Peyer's patch (tissue), 4 donors: ENCODE results near the gene EXTL1.

Experiments
- POLR2A ChIP-seq, 2 donors: fragments of 450-650 bp; IDR thresholded peaks; one replicate each; pipeline ENCODE4 v1.5.1; 2017; ENCODE audit warnings: antibody characterized with exemption in 2 of 2, mild to moderate bottlenecking in 2 of 2, moderate library complexity in 2 of 2
- TF ChIP-seq, protein P1 (sequence below), 6 experiments: fragments of 450-650 bp in 4 of 6; fragments of 200-600 bp in 2 of 6; sonication (generic) in 1 of 6; IDR thresholded peaks; one replicate each; pipeline ENCODE4 v1.5.1; 2017 to 2019; ENCODE audit warnings: antibody characterized with exemption in 6 of 6, mild to moderate bottlenecking in 3 of 6, moderate library complexity in 1 of 6

DNA sequence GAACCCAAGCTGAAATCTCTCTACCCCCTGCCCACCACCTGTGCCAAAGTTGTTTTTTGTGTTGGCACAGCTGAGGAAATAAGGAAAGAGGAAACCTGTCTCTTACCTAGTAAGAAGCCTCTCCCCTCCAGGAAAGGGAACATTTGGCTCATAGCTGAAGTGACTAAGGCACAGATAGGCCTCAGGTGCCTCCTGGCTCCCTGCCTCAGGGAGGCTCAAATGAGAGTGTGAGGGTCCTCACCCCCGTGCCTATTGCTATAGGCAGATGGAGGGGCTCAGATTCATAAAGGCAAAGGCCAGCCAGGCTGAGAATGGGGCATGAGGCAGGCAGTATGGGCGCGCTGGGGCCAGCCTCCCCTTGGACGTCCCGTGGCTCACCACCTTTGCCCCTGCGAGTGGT, 16.9 kb downstream of the EXTL1 start:
- TF ChIP-seq, protein P1, sequence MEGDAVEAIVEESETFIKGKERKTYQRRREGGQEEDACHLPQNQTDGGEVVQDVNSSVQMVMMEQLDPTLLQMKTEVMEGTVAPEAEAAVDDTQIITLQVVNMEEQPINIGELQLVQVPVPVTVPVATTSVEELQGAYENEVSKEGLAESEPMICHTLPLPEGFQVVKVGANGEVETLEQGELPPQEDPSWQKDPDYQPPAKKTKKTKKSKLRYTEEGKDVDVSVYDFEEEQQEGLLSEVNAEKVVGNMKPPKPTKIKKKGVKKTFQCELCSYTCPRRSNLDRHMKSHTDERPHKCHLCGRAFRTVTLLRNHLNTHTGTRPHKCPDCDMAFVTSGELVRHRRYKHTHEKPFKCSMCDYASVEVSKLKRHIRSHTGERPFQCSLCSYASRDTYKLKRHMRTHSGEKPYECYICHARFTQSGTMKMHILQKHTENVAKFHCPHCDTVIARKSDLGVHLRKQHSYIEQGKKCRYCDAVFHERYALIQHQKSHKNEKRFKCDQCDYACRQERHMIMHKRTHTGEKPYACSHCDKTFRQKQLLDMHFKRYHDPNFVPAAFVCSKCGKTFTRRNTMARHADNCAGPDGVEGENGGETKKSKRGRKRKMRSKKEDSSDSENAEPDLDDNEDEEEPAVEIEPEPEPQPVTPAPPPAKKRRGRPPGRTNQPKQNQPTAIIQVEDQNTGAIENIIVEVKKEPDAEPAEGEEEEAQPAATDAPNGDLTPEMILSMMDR (IDR thresholded peaks at IDR 0.05), result no peak
- TF ChIP-seq POLR2A (IDR thresholded peaks at IDR 0.05), result no peak
